Gastrocnemius medialis (tissue), 4 donors: ENCODE measurements around the gene IFIT1B. TPM values are rescaled to one million over a fixed set of nuclear protein-coding genes. Genes with fewer than 3 reads are reported as not detected.

ENCODE experiments used
- ATAC-seq, 2 donors: fragments of 150-250 bp; one replicate each; pipeline ENCODE4 v1.9.1; 2016
- DNase-seq, 2 donors: peaks; one replicate each; pipeline ENCODE4 v3.0.0-alpha.2; 2019
- H3K27ac ChIP-seq, 4 donors: fragments of 200-600 bp; sonication (generic); 1 replicate in 1 of 4; 2 replicates in 3 of 4; pipeline ENCODE4 v1.5.1; 2016 to 2018; ENCODE audit warnings: mild to moderate bottlenecking in 2 of 4, moderate library complexity in 1 of 4
- H3K27me3 ChIP-seq, 3 donors: fragments of 200-600 bp; sonication (generic) in 2 of 3; 1 replicate in 1 of 3; 2 replicates in 2 of 3; pipeline versions ENCODE4 v1.5.1 to v1.6.0; 2016 to 2019; ENCODE audit warnings: mild to moderate bottlenecking in 1 of 3, moderate library complexity in 1 of 3
- H3K36me3 ChIP-seq, 2 donors: fragments of 200-600 bp; sonication (generic) in 1 of 2; one replicate each; pipeline ENCODE4 v1.5.1; 2017 to 2018
- H3K4me1 ChIP-seq, 2 donors: fragments of 200-600 bp; sonication (generic) in 1 of 2; one replicate each; pipeline ENCODE4 v1.5.1; 2016 to 2017; ENCODE audit warnings: mild to moderate bottlenecking in 2 of 2
- H3K4me3 ChIP-seq, 4 donors: fragments of 200-600 bp; sonication (generic) in 3 of 4; 1 replicate in 1 of 4; 2 replicates in 3 of 4; pipeline ENCODE4 v1.5.1; 2016 to 2019; ENCODE audit warnings: mild to moderate bottlenecking in 2 of 4
- H3K9me3 ChIP-seq, 3 donors: fragments of 200-600 bp; sonication (generic) in 2 of 3; 1 replicate in 1 of 3; 2 replicates in 2 of 3; pipeline ENCODE4 v1.5.1; 2016 to 2019
- CTCF ChIP-seq, 5 experiments: fragments of 450-650 bp in 3 of 5; fragments of 200-600 bp in 2 of 5; sonication (generic) in 2 of 5; IDR thresholded peaks in 4 of 5; conservative IDR thresholded peaks in 1 of 5; 1 replicate in 4 of 5; 2 replicates in 1 of 5; pipeline ENCODE4 v1.5.1; 2016 to 2019; ENCODE audit warnings: antibody characterized with exemption in 5 of 5, mild to moderate bottlenecking in 3 of 5, moderate library complexity in 3 of 5
- POLR2A ChIP-seq, 2 donors: fragments of 450-650 bp; IDR thresholded peaks; one replicate each; pipeline ENCODE4 v1.6.1; 2017; ENCODE audit warnings: antibody characterized with exemption in 2 of 2, mild to moderate bottlenecking in 2 of 2, moderate library complexity in 2 of 2
- in situ Hi-C, 4 donors: fragments of 200-750 bp; cut with MboI; loops; one replicate each; pipeline versions ENCODE4 v1.15.0 to v1.8.0; 2017; ENCODE audit warnings: low sequenced_read_pairs in 4 of 4
- intact Hi-C: fragments of 100-400 bp; cut with DNase I; formaldehyde crosslinking; loops from one replicate; pipeline ENCODE4 v1.15.1; 2023; ENCODE audit warnings: low total_unique reads
- total RNA-seq, 4 donors: library from RNA; depleted of rRNA; stranded (reverse); fragments of >200 nt; gene quantifications; one replicate each; pipeline versions ENCODE4 v1.1.0 to v1.2.3, GENCODE V29; 2016

IFIT1B gene
- total RNA-seq, 4 donors from 2014 or later: not detected

- Histone ChIP-seq H3K9me3 (no peaks in the 10 kb centered on the region), H3K36me3 (no peaks in the 10 kb centered on the region), H3K4me3 (no peak overlapping the region), H3K27me3 (no peaks in the 10 kb centered on the region), H3K4me1 (peaks cover 7 to 38% of the 10 kb centered on the region in 2 donors), H3K27ac (no peak overlapping the region)
- in situ Hi-C loops (loop anchor here (5.0 to 25.0 kb wide), 4 partner anchors 135 to 285 kb away; partner anchors contain the start of gene KIF20B (in 4 of the 4)), intact Hi-C loops (loop anchor here (5.0 kb wide), 1 partner anchor 50 kb away; no protein-coding TSS in a partner anchor)
- ATAC-seq: no peak
- TF ChIP-seq CTCF (IDR thresholded peaks at IDR 0.05 in 4 of 5, conservative IDR thresholded peaks at IDR 0.05 in 1 of 5): no peak
- TF ChIP-seq POLR2A (IDR thresholded peaks at IDR 0.05): no peak
- no peak for DNase-seq
Measured at GRCh38 chr10:89427629-89428028, 49.8 kb downstream of the IFIT1B start.

GRCh38 chr10:89428877-89429276 is 51.0 kb downstream of the IFIT1B start:
- ATAC-seq (peak; percentile 56 to 85), DNase-seq (peak; percentile 13 to 25)
- Histone ChIP-seq H3K36me3 (no peaks in the 10 kb centered on the region), H3K4me1 (peaks cover 7 to 38% of the 10 kb centered on the region in 2 donors), H3K27ac (no peak overlapping the region), H3K9me3 (no peaks in the 10 kb centered on the region), H3K27me3 (no peaks in the 10 kb centered on the region), H3K4me3 (no peak overlapping the region)
- in situ Hi-C loops: loop anchor here (5.0 to 25.0 kb wide), 4 partner anchors 133 to 283 kb away; partner anchors contain the start of gene KIF20B (in 4 of the 4)
- intact Hi-C loops: loop anchor here (5.0 kb wide), 1 partner anchor 48 kb away; no protein-coding TSS in a partner anchor
- TF ChIP-seq CTCF (IDR thresholded peaks at IDR 0.05 in 4 of 5, conservative IDR thresholded peaks at IDR 0.05 in 1 of 5) (no peak), POLR2A (IDR thresholded peaks at IDR 0.05) (no peak)

DNA sequence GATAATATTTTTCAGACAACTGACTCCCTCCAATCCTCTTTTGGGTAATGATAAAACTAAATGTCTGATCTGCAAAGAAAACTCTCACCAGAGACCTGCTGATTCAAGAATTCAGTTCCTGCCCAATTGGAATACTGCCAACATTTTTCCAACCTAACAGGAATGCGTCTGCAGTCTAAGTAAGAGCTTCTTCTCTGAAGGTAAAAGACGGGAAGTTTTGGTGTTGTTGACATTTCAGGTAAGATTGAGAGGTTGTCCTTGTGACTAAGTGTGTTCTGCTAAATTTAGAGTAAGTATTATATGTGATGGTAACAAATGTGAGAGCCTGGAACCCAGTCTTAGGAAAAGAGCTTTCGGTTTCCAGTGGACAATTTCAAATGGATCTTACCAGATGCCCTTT is 54.1 kb downstream of the IFIT1B start:
- peaks cover 7 to 36% of the 10 kb centered on the region in 2 donors for H3K4me1 ChIP-seq
- no peaks in the 10 kb centered on the region for H3K27me3 ChIP-seq
- in situ Hi-C loops: loop anchor here in 1 of 4 donors (5.0 to 25.0 kb wide), 2 partner anchors 130 to 280 kb away; partner anchors contain the start of gene KIF20B
- H3K27ac ChIP-seq: no peak overlapping the region
- intact Hi-C loops: no loop called here
- DNase-seq (no peak), ATAC-seq (no peak)
- H3K36me3 ChIP-seq: no peaks in the 10 kb centered on the region
- H3K4me3 ChIP-seq: no peak overlapping the region
- TF ChIP-seq POLR2A (IDR thresholded peaks at IDR 0.05) (no peak), CTCF (IDR thresholded peaks at IDR 0.05 in 4 of 5, conservative IDR thresholded peaks at IDR 0.05 in 1 of 5) (no peak)
- H3K9me3 ChIP-seq: no peaks in the 10 kb centered on the region

Other genes starting within 250 kb of the IFIT1B start
- 1 to 10 TPM in 1 of 4 donors, under 1 TPM in 1, not detected in 2; 0.85 to 1.1 TPM for gene CH25H, start 170.7 kb upstream of the IFIT1B start, total RNA-seq
- 10 to 100 TPM in 2 of 4 donors, 1 to 10 TPM in 2; 7.7 to 11.4 (median 9.3) TPM for gene LIPA, start 126.3 kb upstream of the IFIT1B start, total RNA-seq
- 1 to 10 TPM in 1 of 4 donors, under 1 TPM in 3; 0.41 to 2.1 (median 0.78) TPM for gene IFIT2, start 76.0 kb upstream of the IFIT1B start, total RNA-seq
- 1 to 10 TPM; 2.2 to 8.9 (median 3.7) TPM for gene IFIT3, start 50.1 kb upstream of the IFIT1B start, total RNA-seq
- gene IFIT1, start 14.6 kb downstream of the IFIT1B start, total RNA-seq: 1 to 10 TPM; 1.8 to 8.9 (median 3.0) TPM
- 1 to 10 TPM; 2.4 to 5.5 (median 3.3) TPM for gene IFIT5, start 36.5 kb downstream of the IFIT1B start, total RNA-seq
- gene SLC16A12, start 157.5 kb downstream of the IFIT1B start, total RNA-seq: 1 to 10 TPM in 3 of 4 donors, under 1 TPM in 1; 0.97 to 3.1 (median 1.4) TPM